ENCODE results near the gene LITAFD.

The LITAFD gene

GRCh38 chr16:8887952-8888560 is 5.9 kb downstream of the LITAFD start:
- Histone ChIP-seq H3K27me3 (ENCODE audit: control insufficient read depth in 1 of 2, insufficient read depth in 1 of 2, low read length in 2 of 2) (no peaks in the 10 kb centered on the region), H2BK15ac (ENCODE audit: low read depth, poor library complexity, severe bottlenecking) (no peak overlapping the region), H3K18ac (ENCODE audit: low read depth in 1 of 2, low read length in 2 of 2) (no peak overlapping the region), H2AK5ac (ENCODE audit: low read length, severe bottlenecking) (no peak overlapping the region), H3K27ac (ENCODE audit: low read length, poor library complexity, severe bottlenecking) (no peak overlapping the region), H3K4me2 (ENCODE audit: low read length, poor library complexity, severe bottlenecking) (no peak overlapping the region), H2AFZ (ENCODE audit: low read depth, low read length) (no peak overlapping the region), H3K9ac (ENCODE audit: low read length) (no peak overlapping the region), H4K8ac (ENCODE audit: low read length) (no peak overlapping the region), H3K4me1 (ENCODE audit: control insufficient read depth, insufficient read depth, low read depth, low read length) (peaks cover 42% of the 10 kb centered on the region), H2BK12ac (ENCODE audit: low read length in 2 of 2) (peak overlapping the region in 1 of 2 experiments; percentile 29), H3K23ac (ENCODE audit: low read length in 2 of 2) (no peak overlapping the region), H3K4me3 (ENCODE audit: insufficient read depth in 1 of 2, low read depth in 1 of 2, low read length in 2 of 2) (no peak overlapping the region), H2BK120ac (ENCODE audit: low read depth, low read length) (no peak overlapping the region), H3K79me1 (replicated peaks; ENCODE audit: low read length, poor library complexity, severe bottlenecking) (peaks cover 21% of the 10 kb centered on the region), H2BK5ac (ENCODE audit: low read depth, low read length, poor library complexity, severe bottlenecking) (no peak overlapping the region), H3K36me3 (ENCODE audit: control insufficient read depth in 1 of 2, insufficient read depth in 2 of 2, low read depth in 1 of 2, low read length in 2 of 2) (peaks cover 45 to 47% of the 10 kb centered on the region in 2 experiments), H3K4ac (ENCODE audit: low read depth in 1 of 2, low read length in 2 of 2) (no peak overlapping the region), H3K9me3 (ENCODE audit: control insufficient read depth, low read length) (no peaks in the 10 kb centered on the region), H4K91ac (ENCODE audit: low read length) (no peak overlapping the region), H3K14ac (ENCODE audit: low read length in 2 of 2) (no peak overlapping the region)
- WGBS = 82% methylated on average over 16 of the region's 16 CpGs
- DNase-seq = peak; percentile 72

- Histone ChIP-seq H2AFZ (ENCODE audit: low read depth, low read length) (no peak overlapping the region), H3K36me3 (ENCODE audit: control insufficient read depth in 1 of 2, insufficient read depth in 2 of 2, low read depth in 1 of 2, low read length in 2 of 2) (peaks cover 56 to 59% of the 10 kb centered on the region in 2 experiments), H2AK5ac (ENCODE audit: low read length, severe bottlenecking) (no peak overlapping the region), H3K14ac (ENCODE audit: low read length in 2 of 2) (no peak overlapping the region), H3K4me1 (ENCODE audit: control insufficient read depth, insufficient read depth, low read depth, low read length) (peaks cover 39% of the 10 kb centered on the region), H3K9me3 (ENCODE audit: control insufficient read depth, low read length) (no peaks in the 10 kb centered on the region), H3K79me1 (replicated peaks; ENCODE audit: low read length, poor library complexity, severe bottlenecking) (peaks cover 20% of the 10 kb centered on the region), H2BK120ac (ENCODE audit: low read depth, low read length) (no peak overlapping the region), H3K9ac (ENCODE audit: low read length) (no peak overlapping the region), H4K8ac (ENCODE audit: low read length) (no peak overlapping the region), H3K23ac (ENCODE audit: low read length in 2 of 2) (no peak overlapping the region), H3K4me2 (ENCODE audit: low read length, poor library complexity, severe bottlenecking) (no peak overlapping the region), H2BK12ac (ENCODE audit: low read length in 2 of 2) (no peak overlapping the region), H3K27ac (ENCODE audit: low read length, poor library complexity, severe bottlenecking) (no peak overlapping the region), H3K18ac (ENCODE audit: low read depth in 1 of 2, low read length in 2 of 2) (no peak overlapping the region), H3K27me3 (ENCODE audit: control insufficient read depth in 1 of 2, insufficient read depth in 1 of 2, low read length in 2 of 2) (no peaks in the 10 kb centered on the region), H4K91ac (ENCODE audit: low read length) (no peak overlapping the region), H2BK5ac (ENCODE audit: low read depth, low read length, poor library complexity, severe bottlenecking) (no peak overlapping the region), H2BK15ac (ENCODE audit: low read depth, poor library complexity, severe bottlenecking) (no peak overlapping the region), H3K4ac (ENCODE audit: low read depth in 1 of 2, low read length in 2 of 2) (no peak overlapping the region), H3K4me3 (ENCODE audit: insufficient read depth in 1 of 2, low read depth in 1 of 2, low read length in 2 of 2) (no peak overlapping the region)
- no peak for DNase-seq
- 93% methylated on average over 22 of the region's 23 CpGs for WGBS
Observed at GRCh38 chr16:8888951-8889892, 7.1 kb downstream of the LITAFD start.

GRCh38 chr16:8889893-8890548 is 7.9 kb downstream of the LITAFD start:
- Histone ChIP-seq H2AFZ (ENCODE audit: low read depth, low read length) (no peak overlapping the region), H3K27me3 (ENCODE audit: control insufficient read depth in 1 of 2, insufficient read depth in 1 of 2, low read length in 2 of 2) (no peaks in the 10 kb centered on the region), H2AK5ac (ENCODE audit: low read length, severe bottlenecking) (no peak overlapping the region), H3K36me3 (ENCODE audit: control insufficient read depth in 1 of 2, insufficient read depth in 2 of 2, low read depth in 1 of 2, low read length in 2 of 2) (peaks cover 64 to 67% of the 10 kb centered on the region in 2 experiments), H3K4me1 (ENCODE audit: control insufficient read depth, insufficient read depth, low read depth, low read length) (peaks cover 32% of the 10 kb centered on the region), H2BK12ac (ENCODE audit: low read length in 2 of 2) (no peak overlapping the region), H3K14ac (ENCODE audit: low read length in 2 of 2) (no peak overlapping the region), H4K91ac (ENCODE audit: low read length) (no peak overlapping the region), H2BK5ac (ENCODE audit: low read depth, low read length, poor library complexity, severe bottlenecking) (no peak overlapping the region), H3K4ac (ENCODE audit: low read depth in 1 of 2, low read length in 2 of 2) (no peak overlapping the region), H2BK120ac (ENCODE audit: low read depth, low read length) (no peak overlapping the region), H3K18ac (ENCODE audit: low read depth in 1 of 2, low read length in 2 of 2) (no peak overlapping the region), H3K79me1 (replicated peaks; ENCODE audit: low read length, poor library complexity, severe bottlenecking) (peaks cover 25% of the 10 kb centered on the region), H4K8ac (ENCODE audit: low read length) (no peak overlapping the region), H3K4me2 (ENCODE audit: low read length, poor library complexity, severe bottlenecking) (no peak overlapping the region), H2BK15ac (ENCODE audit: low read depth, poor library complexity, severe bottlenecking) (no peak overlapping the region), H3K27ac (ENCODE audit: low read length, poor library complexity, severe bottlenecking) (no peak overlapping the region), H3K9me3 (ENCODE audit: control insufficient read depth, low read length) (no peaks in the 10 kb centered on the region), H3K9ac (ENCODE audit: low read length) (no peak overlapping the region), H3K4me3 (ENCODE audit: insufficient read depth in 1 of 2, low read depth in 1 of 2, low read length in 2 of 2) (no peak overlapping the region), H3K23ac (ENCODE audit: low read length in 2 of 2) (no peak overlapping the region)
- no peak for DNase-seq
- 95% methylated on average over 14 of the region's 14 CpGs for WGBS

GRCh38 chr16:8890549-8890921 is 8.4 kb downstream of the LITAFD start:
- no peak for DNase-seq
- H3K79me1 ChIP-seq (replicated peaks; ENCODE audit: low read length, poor library complexity, severe bottlenecking) = peaks cover 29% of the 10 kb centered on the region
- 92% methylated on average over 5 of the region's 5 CpGs for WGBS

More at GRCh38 chr16:8890549-8890921, 8.4 kb downstream of the LITAFD start:
- Histone ChIP-seq H3K27ac (ENCODE audit: low read length, poor library complexity, severe bottlenecking) (no peak overlapping the region), H3K18ac (ENCODE audit: low read depth in 1 of 2, low read length in 2 of 2) (no peak overlapping the region), H3K4me1 (ENCODE audit: control insufficient read depth, insufficient read depth, low read depth, low read length) (peaks cover 27% of the 10 kb centered on the region), H3K23ac (ENCODE audit: low read length in 2 of 2) (no peak overlapping the region), H2AFZ (ENCODE audit: low read depth, low read length) (no peak overlapping the region), H3K27me3 (ENCODE audit: control insufficient read depth in 1 of 2, insufficient read depth in 1 of 2, low read length in 2 of 2) (no peaks in the 10 kb centered on the region), H2BK5ac (ENCODE audit: low read depth, low read length, poor library complexity, severe bottlenecking) (no peak overlapping the region), H3K9ac (ENCODE audit: low read length) (no peak overlapping the region), H2BK12ac (ENCODE audit: low read length in 2 of 2) (no peak overlapping the region), H2BK15ac (ENCODE audit: low read depth, poor library complexity, severe bottlenecking) (no peak overlapping the region), H2AK5ac (ENCODE audit: low read length, severe bottlenecking) (no peak overlapping the region), H3K4me3 (ENCODE audit: insufficient read depth in 1 of 2, low read depth in 1 of 2, low read length in 2 of 2) (no peak overlapping the region), H4K91ac (ENCODE audit: low read length) (no peak overlapping the region), H3K36me3 (ENCODE audit: control insufficient read depth in 1 of 2, insufficient read depth in 2 of 2, low read depth in 1 of 2, low read length in 2 of 2) (peaks cover 65 to 72% of the 10 kb centered on the region in 2 experiments), H4K8ac (ENCODE audit: low read length) (no peak overlapping the region), H3K9me3 (ENCODE audit: control insufficient read depth, low read length) (no peaks in the 10 kb centered on the region), H3K4me2 (ENCODE audit: low read length, poor library complexity, severe bottlenecking) (no peak overlapping the region), H2BK120ac (ENCODE audit: low read depth, low read length) (no peak overlapping the region), H3K4ac (ENCODE audit: low read depth in 1 of 2, low read length in 2 of 2) (no peak overlapping the region), H3K14ac (ENCODE audit: low read length in 2 of 2) (no peak overlapping the region)
